RWPE2 (cell line): Measurements from ENCODE around the gene LMO1.

Experiments
- ATAC-seq: fragments of 200-7000 bp; cut with Tn5 transposase; 3 replicates; pipeline ENCODE4 v1.9.1; 2021; ENCODE audit warnings: low read depth
- DNase-seq: peaks from one replicate; pipeline ENCODE4 v3.0.0-alpha.2; 2020; ENCODE audit warnings: low spot score
- H3K27ac ChIP-seq: fragments of 450-650 bp; 2 replicates; pipeline ENCODE4 v1.5.1; 2017; ENCODE audit warnings: mild to moderate bottlenecking; ENCODE audit not compliant: poor library complexity, severe bottlenecking
- H3K27me3 ChIP-seq: fragments of 250-450 bp; sonication (Bioruptor Pico); 2 replicates; pipeline ENCODE4 v1.5.1; 2021; ENCODE audit warnings: mild to moderate bottlenecking, moderate library complexity; ENCODE audit not compliant: insufficient read depth, poor library complexity, severe bottlenecking
- H3K36me3 ChIP-seq: fragments of 250-450 bp; sonication (Bioruptor Pico); 2 replicates; pipeline ENCODE4 v1.5.1; 2020; ENCODE audit warnings: low read depth, mild to moderate bottlenecking, moderate library complexity
- H3K4me1 ChIP-seq: fragments of 250-450 bp; sonication (Bioruptor Pico); 2 replicates; pipeline ENCODE4 v1.5.1; 2021; ENCODE audit warnings: mild to moderate bottlenecking, moderate library complexity; ENCODE audit not compliant: insufficient read depth, poor library complexity, severe bottlenecking
- H3K4me3 ChIP-seq: fragments of 250-450 bp; sonication (Bioruptor Pico); 2 replicates; pipeline ENCODE4 v1.5.1; 2021; ENCODE audit warnings: mild to moderate bottlenecking, moderate library complexity; ENCODE audit not compliant: severe bottlenecking
- H3K9me3 ChIP-seq: fragments of 250-450 bp; sonication (Bioruptor Pico); 2 replicates; pipeline ENCODE4 v1.5.1; 2021; ENCODE audit warnings: mild to moderate bottlenecking, moderate library complexity; ENCODE audit not compliant: severe bottlenecking
- CTCF ChIP-seq: fragments of 450-650 bp; IDR thresholded peaks from one replicate; pipeline ENCODE4 v1.5.1; 2017; ENCODE audit warnings: mild to moderate bottlenecking, moderate library complexity; ENCODE audit not compliant: poor library complexity, severe bottlenecking

LMO1 gene

GRCh38 chr11:8261921-8262551 lies 1.6 kb downstream of the LMO1 start:
- DNase-seq (no peak), ATAC-seq (no peak)
- H3K4me3 ChIP-seq, result no peak overlapping the region
- no peaks in the 10 kb centered on the region for H3K36me3 ChIP-seq
- no peaks in the 10 kb centered on the region for H3K9me3 ChIP-seq
- H3K27ac ChIP-seq, result no peak overlapping the region
- peaks cover 5% of the 10 kb centered on the region for H3K4me1 ChIP-seq
- H3K27me3 ChIP-seq, result peaks cover 39% of the 10 kb centered on the region
- TF ChIP-seq CTCF, result no peak

- no peak for TF ChIP-seq CTCF
- Histone ChIP-seq H3K27ac (no peak overlapping the region), H3K4me3 (no peak overlapping the region), H3K36me3 (no peaks in the 10 kb centered on the region), H3K9me3 (no peaks in the 10 kb centered on the region), H3K4me1 (peaks cover 5% of the 10 kb centered on the region), H3K27me3 (peaks cover 34% of the 10 kb centered on the region)
- DNase-seq (no peak), ATAC-seq (no peak)
Measured at GRCh38 chr11:8261291-8261690, 2.4 kb downstream of the LMO1 start.

GRCh38 chr11:8260202-8260966 lies 3.3 kb downstream of the LMO1 start:
- no peak for TF ChIP-seq CTCF
- H3K27ac ChIP-seq, result no peak overlapping the region
- ATAC-seq, result no peak
- peaks cover 28% of the 10 kb centered on the region for H3K27me3 ChIP-seq
- no peaks in the 10 kb centered on the region for H3K36me3 ChIP-seq
- no peak for DNase-seq
- no peaks in the 10 kb centered on the region for H3K9me3 ChIP-seq
- H3K4me1 ChIP-seq, result peaks cover 5% of the 10 kb centered on the region
- no peak overlapping the region for H3K4me3 ChIP-seq

GRCh38 chr11:8259306-8259959 lies 4.2 kb downstream of the LMO1 start:
- DNase-seq (no peak), ATAC-seq (no peak)
- H3K4me1 ChIP-seq, result peaks cover 5% of the 10 kb centered on the region

More at GRCh38 chr11:8259306-8259959, 4.2 kb downstream of the LMO1 start:
- Histone ChIP-seq H3K27me3 (peaks cover 25% of the 10 kb centered on the region), H3K9me3 (no peaks in the 10 kb centered on the region), H3K27ac (no peak overlapping the region), H3K4me3 (no peak overlapping the region), H3K36me3 (no peaks in the 10 kb centered on the region)
- no peak for TF ChIP-seq CTCF
